Peyer's patch (tissue), 4 donors: ENCODE measurements around the gene AK1. TPM values are rescaled to one million over a fixed set of nuclear protein-coding genes. Genes with fewer than 3 reads are reported as not detected.

ENCODE experiments used
- DNase-seq, 3 donors: peaks; one replicate each; pipeline ENCODE4 v3.0.0-alpha.2; 2017 to 2019
- H3K27ac ChIP-seq, 4 donors: fragments of 200-600 bp; sonication (generic); one replicate each; pipeline ENCODE4 v1.5.1; 2016 to 2019
- H3K27me3 ChIP-seq, 2 donors: fragments of 200-600 bp; sonication (generic); one replicate each; pipeline ENCODE4 v1.5.1; 2019
- H3K36me3 ChIP-seq, 3 donors: fragments of 200-600 bp; sonication (generic); one replicate each; pipeline ENCODE4 v1.5.1; 2016 to 2019
- H3K4me1 ChIP-seq, 4 donors: fragments of 200-600 bp; sonication (generic); one replicate each; pipeline ENCODE4 v1.5.1; 2016 to 2019
- H3K4me3 ChIP-seq, 4 donors: fragments of 200-600 bp; sonication (generic); 1 replicate in 3 of 4; 2 replicates in 1 of 4; pipeline ENCODE4 v1.5.1; 2016 to 2019; ENCODE audit warnings: mild to moderate bottlenecking in 1 of 4
- H3K9me3 ChIP-seq, 4 donors: fragments of 200-600 bp; sonication (generic); one replicate each; pipeline ENCODE4 v1.5.1; 2016 to 2019; ENCODE audit warnings: mild to moderate bottlenecking in 1 of 4
- CTCF ChIP-seq, 6 experiments: fragments of 450-650 bp in 4 of 6; fragments of 200-600 bp in 2 of 6; sonication (generic) in 1 of 6; IDR thresholded peaks; one replicate each; pipeline ENCODE4 v1.5.1; 2017 to 2019; ENCODE audit warnings: antibody characterized with exemption in 6 of 6, mild to moderate bottlenecking in 3 of 6, moderate library complexity in 1 of 6
- POLR2A ChIP-seq, 2 donors: fragments of 450-650 bp; IDR thresholded peaks; one replicate each; pipeline ENCODE4 v1.5.1; 2017; ENCODE audit warnings: antibody characterized with exemption in 2 of 2, mild to moderate bottlenecking in 2 of 2, moderate library complexity in 2 of 2
- total RNA-seq, 4 donors: library from RNA; depleted of rRNA; stranded (reverse); fragments of >200 nt; gene quantifications; one replicate each; pipeline ENCODE4 v1.1.0, GENCODE V29; 2016

AK1 gene
- total RNA-seq, 4 donors from 2014 or later, result 2.5 to 22.3 (median 18.4) TPM

GRCh38 chr9:127899128-127899943, 21.9 kb upstream of the AK1 start, which contains the start of gene ST6GALNAC6:
Gene ST6GALNAC6 (minus strand): TSS chr9:127899603. CDS start chr9:127897981, 1,622 bp downstream.
- Histone ChIP-seq H3K36me3 (peaks cover 0 to 20% (median 0%) of the 10 kb centered on the region in 3 donors), H3K4me1 (peaks cover 0 to 59% (median 30%) of the 10 kb centered on the region in 4 donors), H3K9me3 (no peaks in the 10 kb centered on the region), H3K27me3 (no peaks in the 10 kb centered on the region), H3K27ac (peak within 1 kb of the TSS; percentile 80 to 91 (median 88)), H3K4me3 (peak within 1 kb of the TSS; percentile 66 to 89 (median 76))
- no peak for TF ChIP-seq POLR2A (IDR thresholded peaks at IDR 0.05)
- TF ChIP-seq CTCF (IDR thresholded peaks at IDR 0.05), result peak in 1 of 6 experiments; percentile 3
- DNase-seq, result peak; percentile 70 to 83 (median 78)

GRCh38 chr9:127898433-127899127, 21.1 kb upstream of the AK1 start:
- Histone ChIP-seq H3K4me1 (peaks cover 0 to 51% (median 24%) of the 10 kb centered on the region in 4 donors), H3K27ac (peak overlapping the region; percentile 80 to 91 (median 88)), H3K9me3 (no peaks in the 10 kb centered on the region), H3K36me3 (peaks cover 0 to 27% (median 0%) of the 10 kb centered on the region in 3 donors), H3K4me3 (peak overlapping the region; percentile 66 to 89 (median 76)), H3K27me3 (no peaks in the 10 kb centered on the region)
- peak in 1 of 3 donors; percentile 57 for DNase-seq
- TF ChIP-seq CTCF (IDR thresholded peaks at IDR 0.05) (no peak), POLR2A (IDR thresholded peaks at IDR 0.05) (no peak)

- H3K4me3 ChIP-seq, result peak overlapping the region in 3 of 4 donors; percentile 13 to 68 (median 33)
- DNase-seq, result peak; percentile 46 to 78 (median 72)
- no peak for TF ChIP-seq CTCF (IDR thresholded peaks at IDR 0.05)
- no peak for TF ChIP-seq POLR2A (IDR thresholded peaks at IDR 0.05)
- peak overlapping the region; percentile 52 to 89 (median 78) for H3K27ac ChIP-seq
- peaks cover 0 to 44% (median 17%) of the 10 kb centered on the region in 4 donors for H3K4me1 ChIP-seq
- peaks cover 0 to 3% (median 1%) of the 10 kb centered on the region in 4 donors for H3K9me3 ChIP-seq
- H3K27me3 ChIP-seq, result no peaks in the 10 kb centered on the region
- peaks cover 0 to 37% (median 0%) of the 10 kb centered on the region in 3 donors for H3K36me3 ChIP-seq
Observed at GRCh38 chr9:127897193-127897692, 19.8 kb upstream of the AK1 start.

GRCh38 chr9:127896395-127897192, 19.1 kb upstream of the AK1 start:
- H3K4me1 ChIP-seq, result peaks cover 0 to 44% (median 14%) of the 10 kb centered on the region in 4 donors
- H3K27me3 ChIP-seq, result no peaks in the 10 kb centered on the region
- peak overlapping the region; percentile 52 to 89 (median 78) for H3K27ac ChIP-seq
- TF ChIP-seq POLR2A (IDR thresholded peaks at IDR 0.05), result no peak
- no peak for TF ChIP-seq CTCF (IDR thresholded peaks at IDR 0.05)
- H3K36me3 ChIP-seq, result peaks cover 0 to 37% (median 0%) of the 10 kb centered on the region in 3 donors
- no peak for DNase-seq
- H3K4me3 ChIP-seq, result peak overlapping the region in 2 of 4 donors; percentile 16 to 68
- H3K9me3 ChIP-seq, result peaks cover 0 to 3% (median 1%) of the 10 kb centered on the region in 4 donors

GRCh38 chr9:127895811-127896210, 18.3 kb upstream of the AK1 start:
- H3K27ac ChIP-seq, result no peak overlapping the region
- peaks cover 0 to 3% (median 1%) of the 10 kb centered on the region in 4 donors for H3K9me3 ChIP-seq
- H3K4me1 ChIP-seq, result peaks cover 0 to 42% (median 8%) of the 10 kb centered on the region in 4 donors
- no peaks in the 10 kb centered on the region for H3K27me3 ChIP-seq
- peaks cover 0 to 43% (median 0%) of the 10 kb centered on the region in 3 donors for H3K36me3 ChIP-seq
- no peak for DNase-seq
- no peak for TF ChIP-seq CTCF (IDR thresholded peaks at IDR 0.05)
- no peak for TF ChIP-seq POLR2A (IDR thresholded peaks at IDR 0.05)
- H3K4me3 ChIP-seq, result no peak overlapping the region
